ENCODE data around the gene PHACTR1.

DNA sequence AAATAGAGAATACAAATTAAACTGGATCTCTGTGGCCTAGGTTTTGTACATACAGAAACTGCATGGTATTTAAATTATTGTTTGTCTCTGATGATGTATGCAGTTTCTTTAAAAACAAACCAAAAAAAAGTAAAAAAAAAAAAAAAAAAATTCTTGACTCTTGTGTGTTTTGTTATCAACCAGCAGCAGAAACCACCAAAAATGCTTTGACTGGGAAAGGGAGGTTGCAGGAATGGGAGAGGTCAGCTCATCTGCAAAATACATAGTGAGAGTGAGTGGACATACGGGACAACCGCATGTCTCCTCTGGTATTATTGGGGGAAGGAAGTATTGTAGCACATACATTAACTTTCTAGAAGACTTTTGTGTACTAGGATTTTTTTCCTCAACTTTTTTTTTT is 573.8 kb downstream of the PHACTR1 start:
- TF ChIP-seq TCF7L2 (IDR thresholded peaks at IDR 0.05; ENCODE audit: low read depth, low read length) (no peak), SIN3A (IDR thresholded peaks at IDR 0.05; ENCODE audit: borderline replicate concordance, insufficient read depth, low read depth, low read length) (no peak)
